Uterus (tissue), 4 donors: Measurements from ENCODE around the gene PTPN6. TPM values are rescaled to one million over a fixed set of nuclear protein-coding genes. Genes with fewer than 3 reads are reported as not detected.
A peak's percentile ranks its signal among the peaks of the same experiment; 100 is the strongest.

ENCODE experiments used
- DNase-seq, 2 donors: peaks; one replicate each; pipeline ENCODE4 v3.0.0-alpha.2; 2019 to 2020
- H3K27ac ChIP-seq, 2 donors: fragments of 200-600 bp; sonication (generic); 1 replicate in 1 of 2; 2 replicates in 1 of 2; pipeline ENCODE4 v1.5.1; 2016 to 2018
- H3K27me3 ChIP-seq, 2 donors: fragments of 200-600 bp; sonication (generic); one replicate each; pipeline ENCODE4 v1.5.1; 2018 to 2019; ENCODE audit warnings: control low read depth in 1 of 2
- H3K36me3 ChIP-seq, 2 donors: fragments of 200-600 bp; sonication (generic); one replicate each; pipeline ENCODE4 v1.5.1; 2019; ENCODE audit warnings: control low read depth in 1 of 2
- H3K4me1 ChIP-seq, 2 donors: fragments of 200-600 bp; sonication (generic); one replicate each; pipeline ENCODE4 v1.5.1; 2018 to 2019; ENCODE audit warnings: control low read depth in 1 of 2
- H3K4me3 ChIP-seq, 2 donors: fragments of 200-600 bp; sonication (generic); 1 replicate in 1 of 2; 2 replicates in 1 of 2; pipeline ENCODE4 v1.5.1; 2018 to 2019; ENCODE audit warnings: mild to moderate bottlenecking in 1 of 2
- H3K9me3 ChIP-seq, 2 donors: fragments of 200-600 bp; sonication (generic); one replicate each; pipeline ENCODE4 v1.5.1; 2019; ENCODE audit warnings: control low read depth in 1 of 2
- POLR2A ChIP-seq, 2 donors: fragments of 450-650 bp; IDR thresholded peaks; one replicate each; pipeline ENCODE4 v1.6.1; 2016; ENCODE audit warnings: antibody characterized with exemption in 2 of 2, mild to moderate bottlenecking in 1 of 2, moderate library complexity in 1 of 2
- intact Hi-C: fragments of 100-400 bp; cut with DNase I; formaldehyde crosslinking; loops from one replicate; pipeline ENCODE4 v1.15.1; 2023; ENCODE audit warnings: low total_unique reads
- total RNA-seq, 4 donors: library from RNA; depleted of rRNA in 3 of 4; stranded (reverse); fragments of >200 nt in 3 of 4; gene quantifications; one replicate each; pipeline versions ENCODE4 v1.1.0 to v1.2.4, GENCODE V29; 2014 to 2023
- TF ChIP-seq, protein P1 (sequence below), 4 experiments: fragments of 200-600 bp in 2 of 4; fragments of 450-650 bp in 2 of 4; sonication (generic) in 2 of 4; IDR thresholded peaks; one replicate each; pipeline ENCODE4 v1.5.1; 2016 to 2019; ENCODE audit warnings: antibody characterized with exemption in 4 of 4, mild to moderate bottlenecking in 2 of 4, moderate library complexity in 1 of 4
- donor health status: DM: yes; HTN: yes; CAD: no.

Gene PTPN6
- total RNA-seq, 4 donors from 2014 or later, result 0.59 to 19.8 (median 5.9) TPM

- H3K27me3 ChIP-seq, result no peaks in the 10 kb centered on the region
- peaks cover 4 to 6% of the 10 kb centered on the region in 2 donors for H3K4me1 ChIP-seq
- no peaks in the 10 kb centered on the region for H3K36me3 ChIP-seq
- peak overlapping the region in 1 of 2 donors; percentile 58 for H3K27ac ChIP-seq
- intact Hi-C loops, result loop anchor here (10.0 kb wide), 1 partner anchor 169 kb away; no protein-coding TSS in a partner anchor
- H3K4me3 ChIP-seq, result no peak overlapping the region
- peak in 1 of 2 donors; percentile 57 for TF ChIP-seq POLR2A (IDR thresholded peaks at IDR 0.05)
- TF ChIP-seq, protein P1, sequence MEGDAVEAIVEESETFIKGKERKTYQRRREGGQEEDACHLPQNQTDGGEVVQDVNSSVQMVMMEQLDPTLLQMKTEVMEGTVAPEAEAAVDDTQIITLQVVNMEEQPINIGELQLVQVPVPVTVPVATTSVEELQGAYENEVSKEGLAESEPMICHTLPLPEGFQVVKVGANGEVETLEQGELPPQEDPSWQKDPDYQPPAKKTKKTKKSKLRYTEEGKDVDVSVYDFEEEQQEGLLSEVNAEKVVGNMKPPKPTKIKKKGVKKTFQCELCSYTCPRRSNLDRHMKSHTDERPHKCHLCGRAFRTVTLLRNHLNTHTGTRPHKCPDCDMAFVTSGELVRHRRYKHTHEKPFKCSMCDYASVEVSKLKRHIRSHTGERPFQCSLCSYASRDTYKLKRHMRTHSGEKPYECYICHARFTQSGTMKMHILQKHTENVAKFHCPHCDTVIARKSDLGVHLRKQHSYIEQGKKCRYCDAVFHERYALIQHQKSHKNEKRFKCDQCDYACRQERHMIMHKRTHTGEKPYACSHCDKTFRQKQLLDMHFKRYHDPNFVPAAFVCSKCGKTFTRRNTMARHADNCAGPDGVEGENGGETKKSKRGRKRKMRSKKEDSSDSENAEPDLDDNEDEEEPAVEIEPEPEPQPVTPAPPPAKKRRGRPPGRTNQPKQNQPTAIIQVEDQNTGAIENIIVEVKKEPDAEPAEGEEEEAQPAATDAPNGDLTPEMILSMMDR (IDR thresholded peaks at IDR 0.05), result no peak
- H3K9me3 ChIP-seq, result no peaks in the 10 kb centered on the region
- DNase-seq, result no peak
These were observed 4.9 kb upstream of the PTPN6 start for GRCh38 chr12:6946033-6946919.

GRCh38 chr12:6946920-6947374 lies 4.2 kb upstream of the PTPN6 start:
- intact Hi-C loops, result loop anchor here (10.0 kb wide), 1 partner anchor 168 kb away; no protein-coding TSS in a partner anchor
- TF ChIP-seq, protein P1 (IDR thresholded peaks at IDR 0.05), result no peak
- TF ChIP-seq POLR2A (IDR thresholded peaks at IDR 0.05), result no peak
- no peak for DNase-seq
- Histone ChIP-seq H3K4me3 (no peak overlapping the region), H3K36me3 (no peaks in the 10 kb centered on the region), H3K27me3 (no peaks in the 10 kb centered on the region), H3K9me3 (no peaks in the 10 kb centered on the region), H3K4me1 (peaks cover 4 to 6% of the 10 kb centered on the region in 2 donors), H3K27ac (no peak overlapping the region)

GRCh38 chr12:6947615-6948014 lies 3.5 kb upstream of the PTPN6 start:
- Histone ChIP-seq H3K36me3 (no peaks in the 10 kb centered on the region), H3K4me3 (no peak overlapping the region), H3K27me3 (no peaks in the 10 kb centered on the region), H3K27ac (no peak overlapping the region), H3K9me3 (no peaks in the 10 kb centered on the region), H3K4me1 (peaks cover 4 to 6% of the 10 kb centered on the region in 2 donors)
- no peak for DNase-seq
- no peak for TF ChIP-seq POLR2A (IDR thresholded peaks at IDR 0.05)
- TF ChIP-seq, protein P1 (IDR thresholded peaks at IDR 0.05), result no peak
- intact Hi-C loops, result loop anchor here (10.0 kb wide), 1 partner anchor 167 kb away; no protein-coding TSS in a partner anchor

DNA sequence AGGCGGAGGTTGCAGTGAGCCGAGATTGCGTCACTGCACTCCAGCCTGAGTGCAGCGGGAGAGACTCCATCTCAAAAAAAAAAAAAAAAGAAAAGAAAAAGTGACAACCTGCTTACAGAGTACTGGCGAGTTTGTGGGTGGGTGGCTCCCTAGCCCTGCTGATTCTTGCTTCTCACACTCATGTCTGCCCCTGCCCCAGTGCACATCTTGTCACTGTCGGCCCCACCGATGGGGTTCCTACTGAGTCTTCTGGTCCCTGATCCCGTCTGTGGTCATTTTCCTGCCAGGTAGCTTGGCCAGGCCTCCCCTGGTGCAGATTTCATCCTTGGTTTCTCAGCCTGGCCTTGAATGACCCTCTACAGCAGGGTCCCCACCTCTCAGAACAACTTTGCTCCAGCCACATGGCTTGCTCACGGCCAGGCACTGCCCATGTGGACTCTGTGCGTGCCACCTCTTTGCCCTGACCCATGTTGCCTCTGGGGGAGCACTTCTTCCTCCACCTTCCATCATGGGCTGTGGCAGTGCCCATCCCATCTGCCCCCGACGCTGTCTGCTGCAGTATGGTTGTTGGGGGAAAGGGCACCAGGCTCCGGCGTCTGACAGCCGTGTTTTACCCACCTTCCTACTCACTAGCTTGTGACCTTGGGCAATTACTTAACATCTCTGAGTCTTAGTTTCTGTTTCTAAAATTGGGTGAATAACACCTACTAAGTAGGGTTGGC lies 2.1 kb upstream of the PTPN6 start:
- DNase-seq, result no peak
- Histone ChIP-seq H3K27me3 (no peaks in the 10 kb centered on the region), H3K4me1 (peaks cover 4 to 6% of the 10 kb centered on the region in 2 donors), H3K36me3 (no peaks in the 10 kb centered on the region), H3K4me3 (no peak overlapping the region), H3K27ac (no peak overlapping the region), H3K9me3 (no peaks in the 10 kb centered on the region)
- intact Hi-C loops, result loop anchor here (10.0 kb wide), 1 partner anchor 166 kb away; no protein-coding TSS in a partner anchor
- TF ChIP-seq POLR2A (IDR thresholded peaks at IDR 0.05), result no peak
- TF ChIP-seq, protein P1 (IDR thresholded peaks at IDR 0.05), result no peak
